Measurements from ENCODE around the gene CHN1. TPM values are rescaled to one million over a fixed set of nuclear protein-coding genes. Genes with fewer than 3 reads are reported as not detected.

The CHN1 gene
- total RNA-seq, 1 experiment from 2014 or later = 0.37 TPM

GRCh38 chr2:174830561-174830960 lies 174.6 kb downstream of the CHN1 start:
- H3K9ac ChIP-seq (ENCODE audit: low read length) = no peak overlapping the region
- H3K27ac ChIP-seq (ENCODE audit: low read length) = no peak overlapping the region
- DNase-seq = no peak
- H3K9me2 ChIP-seq (replicated peaks; ENCODE audit: insufficient read depth, low read length) = no peaks in the 10 kb centered on the region
- H4K20me1 ChIP-seq (ENCODE audit: insufficient read depth, low read depth, low read length) = no peaks in the 10 kb centered on the region
- no peaks in the 10 kb centered on the region for H3K4me1 ChIP-seq (ENCODE audit: low read length)
- no peak overlapping the region for H3K4me3 ChIP-seq (ENCODE audit: low read length)
- H3K79me2 ChIP-seq (ENCODE audit: low read length) = no peaks in the 10 kb centered on the region
- H3K4me2 ChIP-seq (ENCODE audit: low read depth, low read length, poor library complexity, severe bottlenecking) = no peak overlapping the region
- no peaks in the 10 kb centered on the region for H3K9me3 ChIP-seq (ENCODE audit: low read length)
- no peaks in the 10 kb centered on the region for H3K27me3 ChIP-seq (ENCODE audit: low read length)
- no peaks in the 10 kb centered on the region for H3K36me3 ChIP-seq (ENCODE audit: insufficient read depth, low read length)
- no peak overlapping the region for H2AFZ ChIP-seq (ENCODE audit: low read length)

GRCh38 chr2:174829550-174829949 lies 175.6 kb downstream of the CHN1 start:
- no peak overlapping the region for H3K27ac ChIP-seq (ENCODE audit: low read length)
- no peak overlapping the region for H2AFZ ChIP-seq (ENCODE audit: low read length)
- H3K4me3 ChIP-seq (ENCODE audit: low read length) = no peak overlapping the region
- H3K4me2 ChIP-seq (ENCODE audit: low read depth, low read length, poor library complexity, severe bottlenecking) = no peak overlapping the region
- H3K9me3 ChIP-seq (ENCODE audit: low read length) = no peaks in the 10 kb centered on the region
- no peak overlapping the region for H3K9ac ChIP-seq (ENCODE audit: low read length)
- no peak for DNase-seq
- H3K36me3 ChIP-seq (ENCODE audit: insufficient read depth, low read length) = no peaks in the 10 kb centered on the region
- H3K9me2 ChIP-seq (replicated peaks; ENCODE audit: insufficient read depth, low read length) = no peaks in the 10 kb centered on the region
- no peaks in the 10 kb centered on the region for H3K27me3 ChIP-seq (ENCODE audit: low read length)
- no peaks in the 10 kb centered on the region for H4K20me1 ChIP-seq (ENCODE audit: insufficient read depth, low read depth, low read length)
- no peaks in the 10 kb centered on the region for H3K4me1 ChIP-seq (ENCODE audit: low read length)
- no peaks in the 10 kb centered on the region for H3K79me2 ChIP-seq (ENCODE audit: low read length)

- no peak overlapping the region for H3K4me3 ChIP-seq (ENCODE audit: low read length)
- no peaks in the 10 kb centered on the region for H3K79me2 ChIP-seq (ENCODE audit: low read length)
- H2AFZ ChIP-seq (ENCODE audit: low read length) = no peak overlapping the region
- no peak overlapping the region for H3K4me2 ChIP-seq (ENCODE audit: low read depth, low read length, poor library complexity, severe bottlenecking)
- no peaks in the 10 kb centered on the region for H3K27me3 ChIP-seq (ENCODE audit: low read length)
- no peaks in the 10 kb centered on the region for H3K4me1 ChIP-seq (ENCODE audit: low read length)
- H4K20me1 ChIP-seq (ENCODE audit: insufficient read depth, low read depth, low read length) = no peaks in the 10 kb centered on the region
- H3K9me3 ChIP-seq (ENCODE audit: low read length) = no peaks in the 10 kb centered on the region
- H3K27ac ChIP-seq (ENCODE audit: low read length) = no peak overlapping the region
- no peaks in the 10 kb centered on the region for H3K9me2 ChIP-seq (replicated peaks; ENCODE audit: insufficient read depth, low read length)
- no peak overlapping the region for H3K9ac ChIP-seq (ENCODE audit: low read length)
- no peaks in the 10 kb centered on the region for H3K36me3 ChIP-seq (ENCODE audit: insufficient read depth, low read length)
- no peak for DNase-seq
Observed at GRCh38 chr2:174827371-174828369, 177.5 kb downstream of the CHN1 start.

GRCh38 chr2:174826051-174826450 lies 179.1 kb downstream of the CHN1 start:
- Histone ChIP-seq H3K27ac (ENCODE audit: low read length) (no peak overlapping the region), H3K9ac (ENCODE audit: low read length) (no peak overlapping the region), H3K4me1 (ENCODE audit: low read length) (no peaks in the 10 kb centered on the region), H3K79me2 (ENCODE audit: low read length) (no peaks in the 10 kb centered on the region), H3K9me3 (ENCODE audit: low read length) (no peaks in the 10 kb centered on the region), H3K27me3 (ENCODE audit: low read length) (no peaks in the 10 kb centered on the region), H3K9me2 (replicated peaks; ENCODE audit: insufficient read depth, low read length) (no peaks in the 10 kb centered on the region), H3K4me3 (ENCODE audit: low read length) (no peak overlapping the region), H2AFZ (ENCODE audit: low read length) (no peak overlapping the region), H4K20me1 (ENCODE audit: insufficient read depth, low read depth, low read length) (no peaks in the 10 kb centered on the region), H3K36me3 (ENCODE audit: insufficient read depth, low read length) (no peaks in the 10 kb centered on the region), H3K4me2 (ENCODE audit: low read depth, low read length, poor library complexity, severe bottlenecking) (no peak overlapping the region)
- DNase-seq = no peak

- Histone ChIP-seq H3K9me3 (ENCODE audit: low read length) (no peaks in the 10 kb centered on the region), H3K36me3 (ENCODE audit: insufficient read depth, low read length) (no peaks in the 10 kb centered on the region), H3K4me3 (ENCODE audit: low read length) (no peak overlapping the region), H3K27ac (ENCODE audit: low read length) (no peak overlapping the region), H3K27me3 (ENCODE audit: low read length) (no peaks in the 10 kb centered on the region), H3K4me2 (ENCODE audit: low read depth, low read length, poor library complexity, severe bottlenecking) (no peak overlapping the region), H3K4me1 (ENCODE audit: low read length) (no peaks in the 10 kb centered on the region), H4K20me1 (ENCODE audit: insufficient read depth, low read depth, low read length) (no peaks in the 10 kb centered on the region), H3K9ac (ENCODE audit: low read length) (no peak overlapping the region), H3K79me2 (ENCODE audit: low read length) (no peaks in the 10 kb centered on the region), H2AFZ (ENCODE audit: low read length) (no peak overlapping the region), H3K9me2 (replicated peaks; ENCODE audit: insufficient read depth, low read length) (no peaks in the 10 kb centered on the region)
- DNase-seq = no peak
Observed at GRCh38 chr2:174824068-174824467, 181.1 kb downstream of the CHN1 start.

GRCh38 chr2:174821628-174822027 lies 183.6 kb downstream of the CHN1 start:
- no peaks in the 10 kb centered on the region for H3K4me1 ChIP-seq (ENCODE audit: low read length)
- H3K27me3 ChIP-seq (ENCODE audit: low read length) = no peaks in the 10 kb centered on the region
- no peaks in the 10 kb centered on the region for H3K9me3 ChIP-seq (ENCODE audit: low read length)
- no peak overlapping the region for H3K27ac ChIP-seq (ENCODE audit: low read length)
- H4K20me1 ChIP-seq (ENCODE audit: insufficient read depth, low read depth, low read length) = no peaks in the 10 kb centered on the region
- H3K9me2 ChIP-seq (replicated peaks; ENCODE audit: insufficient read depth, low read length) = no peaks in the 10 kb centered on the region
- no peak overlapping the region for H3K9ac ChIP-seq (ENCODE audit: low read length)
- H3K79me2 ChIP-seq (ENCODE audit: low read length) = no peaks in the 10 kb centered on the region
- H3K36me3 ChIP-seq (ENCODE audit: insufficient read depth, low read length) = no peaks in the 10 kb centered on the region
- no peak overlapping the region for H3K4me2 ChIP-seq (ENCODE audit: low read depth, low read length, poor library complexity, severe bottlenecking)
- H3K4me3 ChIP-seq (ENCODE audit: low read length) = no peak overlapping the region
- no peak overlapping the region for H2AFZ ChIP-seq (ENCODE audit: low read length)
- no peak for DNase-seq

- Histone ChIP-seq H3K79me2 (ENCODE audit: low read length) (no peaks in the 10 kb centered on the region), H2AFZ (ENCODE audit: low read length) (no peak overlapping the region), H3K9me2 (replicated peaks; ENCODE audit: insufficient read depth, low read length) (no peaks in the 10 kb centered on the region), H3K9me3 (ENCODE audit: low read length) (no peaks in the 10 kb centered on the region), H3K4me3 (ENCODE audit: low read length) (no peak overlapping the region), H3K36me3 (ENCODE audit: insufficient read depth, low read length) (no peaks in the 10 kb centered on the region), H3K9ac (ENCODE audit: low read length) (no peak overlapping the region), H4K20me1 (ENCODE audit: insufficient read depth, low read depth, low read length) (no peaks in the 10 kb centered on the region), H3K27ac (ENCODE audit: low read length) (no peak overlapping the region), H3K4me1 (ENCODE audit: low read length) (no peaks in the 10 kb centered on the region), H3K27me3 (ENCODE audit: low read length) (no peaks in the 10 kb centered on the region), H3K4me2 (ENCODE audit: low read depth, low read length, poor library complexity, severe bottlenecking) (no peak overlapping the region)
- no peak for DNase-seq
Observed at GRCh38 chr2:174820361-174820760, 184.8 kb downstream of the CHN1 start.

- H3K9ac ChIP-seq (ENCODE audit: low read length) = no peak overlapping the region
- no peaks in the 10 kb centered on the region for H4K20me1 ChIP-seq (ENCODE audit: insufficient read depth, low read depth, low read length)
- no peak overlapping the region for H2AFZ ChIP-seq (ENCODE audit: low read length)
- no peaks in the 10 kb centered on the region for H3K4me1 ChIP-seq (ENCODE audit: low read length)
- no peaks in the 10 kb centered on the region for H3K9me3 ChIP-seq (ENCODE audit: low read length)
- no peaks in the 10 kb centered on the region for H3K36me3 ChIP-seq (ENCODE audit: insufficient read depth, low read length)
- no peak overlapping the region for H3K4me2 ChIP-seq (ENCODE audit: low read depth, low read length, poor library complexity, severe bottlenecking)
- H3K9me2 ChIP-seq (replicated peaks; ENCODE audit: insufficient read depth, low read length) = no peaks in the 10 kb centered on the region
- no peaks in the 10 kb centered on the region for H3K79me2 ChIP-seq (ENCODE audit: low read length)
- H3K4me3 ChIP-seq (ENCODE audit: low read length) = no peak overlapping the region
- no peaks in the 10 kb centered on the region for H3K27me3 ChIP-seq (ENCODE audit: low read length)
- no peak for DNase-seq
- H3K27ac ChIP-seq (ENCODE audit: low read length) = no peak overlapping the region
Observed at GRCh38 chr2:174815526-174815925, 189.7 kb downstream of the CHN1 start.

All from Karpas-422 (cell line).